Fibroblast of the aortic adventitia (primary cell): ENCODE measurements around the gene LENG8. TPM values are rescaled to one million over a fixed set of nuclear protein-coding genes. Genes with fewer than 3 reads are reported as not detected.

Experiments used
- DNase-seq: peaks from one replicate; pipeline ENCODE4 v3.0.0-alpha.2; 2010; ENCODE audit warnings: low read depth
- H3K4me3 ChIP-seq: 2 replicates; pipeline ENCODE4 v1.5.1; 2011; ENCODE audit warnings: low read depth, mild to moderate bottlenecking, control low read depth, low read length, moderate library complexity
- total RNA-seq: library from RNA; depleted of rRNA; stranded (reverse); fragments of >200 nt; gene quantifications from 2 replicates; pipeline ENCODE4 v1.2.3, GENCODE V29; 2012; ENCODE audit warnings: low replicate concordance
- TF ChIP-seq, protein P1 (sequence below): IDR thresholded peaks from 2 replicates; pipeline ENCODE4 v1.5.1; 2011; ENCODE audit warnings: mild to moderate bottlenecking, low read length, control low read depth, inconsistent platforms; ENCODE audit not compliant: insufficient read depth

LENG8 gene
- total RNA-seq, 1 donor: 41.7 TPM

DNA sequence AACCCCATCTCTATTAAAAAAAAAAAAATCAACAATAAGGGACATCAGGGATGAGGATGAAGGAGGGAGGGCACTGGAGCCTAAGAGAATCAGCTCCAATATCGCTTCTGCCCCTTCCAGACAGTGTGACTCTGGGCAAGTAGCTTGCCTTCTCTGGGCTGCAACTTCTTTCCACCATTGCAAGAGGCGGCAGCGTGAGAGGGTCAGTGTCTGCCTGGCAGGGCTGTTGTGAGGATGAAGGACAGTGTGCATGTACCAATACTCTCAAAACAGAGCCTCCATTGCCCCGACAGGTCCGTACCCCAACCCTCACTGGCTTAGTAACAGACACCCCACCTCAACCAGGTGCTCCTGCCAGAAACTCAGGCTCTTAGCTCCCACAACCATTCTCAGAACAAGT is 15.3 kb upstream of the LENG8 start:
- TF ChIP-seq, protein P1, sequence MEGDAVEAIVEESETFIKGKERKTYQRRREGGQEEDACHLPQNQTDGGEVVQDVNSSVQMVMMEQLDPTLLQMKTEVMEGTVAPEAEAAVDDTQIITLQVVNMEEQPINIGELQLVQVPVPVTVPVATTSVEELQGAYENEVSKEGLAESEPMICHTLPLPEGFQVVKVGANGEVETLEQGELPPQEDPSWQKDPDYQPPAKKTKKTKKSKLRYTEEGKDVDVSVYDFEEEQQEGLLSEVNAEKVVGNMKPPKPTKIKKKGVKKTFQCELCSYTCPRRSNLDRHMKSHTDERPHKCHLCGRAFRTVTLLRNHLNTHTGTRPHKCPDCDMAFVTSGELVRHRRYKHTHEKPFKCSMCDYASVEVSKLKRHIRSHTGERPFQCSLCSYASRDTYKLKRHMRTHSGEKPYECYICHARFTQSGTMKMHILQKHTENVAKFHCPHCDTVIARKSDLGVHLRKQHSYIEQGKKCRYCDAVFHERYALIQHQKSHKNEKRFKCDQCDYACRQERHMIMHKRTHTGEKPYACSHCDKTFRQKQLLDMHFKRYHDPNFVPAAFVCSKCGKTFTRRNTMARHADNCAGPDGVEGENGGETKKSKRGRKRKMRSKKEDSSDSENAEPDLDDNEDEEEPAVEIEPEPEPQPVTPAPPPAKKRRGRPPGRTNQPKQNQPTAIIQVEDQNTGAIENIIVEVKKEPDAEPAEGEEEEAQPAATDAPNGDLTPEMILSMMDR: no peak
- no peak for DNase-seq
- H3K4me3 ChIP-seq: no peak overlapping the region

DNA sequence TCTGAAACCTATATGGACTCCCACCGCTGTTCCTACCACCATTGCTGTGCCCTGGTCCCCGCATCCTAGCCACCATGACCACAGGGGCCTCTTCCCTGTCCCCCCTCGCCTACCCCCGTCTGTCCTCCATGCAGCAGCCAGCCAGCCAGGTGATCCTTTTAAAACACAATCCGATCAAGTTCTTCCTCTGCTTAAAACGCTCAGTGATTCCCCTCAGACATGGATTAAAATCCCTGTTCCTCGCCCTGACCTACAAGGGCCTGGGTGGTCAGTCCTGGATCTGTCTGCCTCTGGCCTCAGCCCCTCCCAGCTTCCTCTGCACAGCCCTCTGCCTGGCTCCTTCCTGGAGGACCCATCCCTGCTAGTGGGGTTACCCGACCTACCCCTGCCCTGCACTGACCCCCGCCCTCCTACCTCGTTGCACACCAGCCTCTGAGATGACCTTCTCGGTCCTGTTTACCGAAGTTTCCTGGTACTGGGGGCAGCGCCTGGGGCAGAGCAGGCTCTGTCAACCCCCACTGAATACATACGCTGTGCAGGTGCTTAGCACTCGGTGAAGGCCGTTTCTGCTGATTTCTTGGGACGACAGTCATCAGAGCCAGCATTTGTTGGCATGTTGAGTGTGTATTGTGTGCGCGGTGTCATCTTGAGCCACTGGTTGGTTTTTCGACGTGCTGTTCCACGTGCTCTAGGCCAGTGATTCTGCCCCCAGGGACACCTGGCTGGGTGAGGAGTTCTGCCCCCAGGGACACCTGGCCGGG is 14.7 kb upstream of the LENG8 start:
- TF ChIP-seq, protein P1: no peak
- no peak for DNase-seq
- no peak overlapping the region for H3K4me3 ChIP-seq

DNA sequence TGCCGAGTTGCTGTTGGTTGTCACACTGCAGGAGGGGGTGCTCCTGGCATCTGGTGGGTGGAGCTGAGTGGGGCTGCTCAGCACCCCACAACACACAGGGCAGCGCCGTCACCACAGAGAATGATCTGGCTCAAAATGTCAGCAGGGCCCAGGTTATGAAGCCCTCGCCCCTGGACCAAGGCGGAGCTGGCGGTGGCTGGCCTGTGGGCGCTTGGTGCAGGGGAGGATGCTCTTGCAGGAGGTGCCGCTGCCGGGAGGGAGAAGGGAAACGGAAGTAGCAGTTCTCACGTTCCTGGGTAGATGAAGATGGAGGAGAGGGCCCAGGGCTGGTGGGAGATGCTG is 14.2 kb upstream of the LENG8 start:
- DNase-seq: no peak
- TF ChIP-seq, protein P1: no peak
- no peak overlapping the region for H3K4me3 ChIP-seq

DNA sequence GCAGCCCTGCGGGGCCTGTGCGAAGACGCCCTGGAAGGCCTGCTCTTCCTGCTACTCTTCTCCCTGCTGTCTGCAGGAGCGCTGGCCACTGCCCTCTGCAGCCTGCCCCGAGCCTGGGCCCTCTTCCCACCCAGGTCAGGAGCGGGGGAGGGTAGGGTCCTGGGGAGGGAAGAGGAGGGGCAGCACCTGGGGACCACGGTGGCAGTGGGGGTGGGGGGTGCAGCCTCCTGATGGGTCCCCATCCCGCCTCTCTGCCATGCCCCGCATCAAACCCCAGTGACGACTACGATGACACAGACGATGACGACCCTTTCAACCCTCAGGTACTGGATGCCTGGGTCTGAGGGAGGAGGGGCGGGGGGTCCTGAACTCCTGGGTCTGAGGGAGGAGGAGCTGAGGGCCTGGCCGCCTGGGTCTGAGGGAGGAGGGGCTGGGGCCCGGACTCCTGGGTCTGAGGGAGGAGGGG is 13.4 kb upstream of the LENG8 start:
- no peak for DNase-seq

DNA sequence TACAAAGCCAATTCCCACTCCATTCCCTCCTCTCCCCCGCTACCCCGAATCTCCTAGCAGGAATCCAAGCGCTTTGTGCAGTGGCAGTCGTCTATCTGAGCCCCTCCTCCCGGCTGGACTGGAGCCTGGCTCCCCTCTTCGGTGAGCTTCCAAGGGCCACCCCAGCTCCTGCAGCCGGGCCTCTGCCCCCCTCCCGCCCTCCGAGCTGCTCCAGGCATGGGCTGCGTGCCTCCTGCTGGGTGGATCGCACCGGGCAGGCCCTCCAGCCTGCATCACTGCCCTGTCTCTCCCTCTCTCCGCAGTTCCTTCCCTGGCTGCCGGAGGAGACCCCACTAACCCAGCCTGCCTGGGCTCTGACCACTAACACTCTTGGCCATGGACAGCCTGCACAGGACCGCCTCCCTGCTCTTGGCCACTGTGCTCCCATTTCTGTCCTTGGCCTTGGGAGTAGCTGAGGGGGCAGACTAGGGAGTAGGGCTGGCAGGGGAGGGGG is 12.9 kb upstream of the LENG8 start:
- TF ChIP-seq, protein P1: no peak
- H3K4me3 ChIP-seq: no peak overlapping the region
- DNase-seq: no peak

More for the DNA sequence above, 13.4 kb upstream of the LENG8 start:
- TF ChIP-seq, protein P1: no peak
- H3K4me3 ChIP-seq: no peak overlapping the region

DNA sequence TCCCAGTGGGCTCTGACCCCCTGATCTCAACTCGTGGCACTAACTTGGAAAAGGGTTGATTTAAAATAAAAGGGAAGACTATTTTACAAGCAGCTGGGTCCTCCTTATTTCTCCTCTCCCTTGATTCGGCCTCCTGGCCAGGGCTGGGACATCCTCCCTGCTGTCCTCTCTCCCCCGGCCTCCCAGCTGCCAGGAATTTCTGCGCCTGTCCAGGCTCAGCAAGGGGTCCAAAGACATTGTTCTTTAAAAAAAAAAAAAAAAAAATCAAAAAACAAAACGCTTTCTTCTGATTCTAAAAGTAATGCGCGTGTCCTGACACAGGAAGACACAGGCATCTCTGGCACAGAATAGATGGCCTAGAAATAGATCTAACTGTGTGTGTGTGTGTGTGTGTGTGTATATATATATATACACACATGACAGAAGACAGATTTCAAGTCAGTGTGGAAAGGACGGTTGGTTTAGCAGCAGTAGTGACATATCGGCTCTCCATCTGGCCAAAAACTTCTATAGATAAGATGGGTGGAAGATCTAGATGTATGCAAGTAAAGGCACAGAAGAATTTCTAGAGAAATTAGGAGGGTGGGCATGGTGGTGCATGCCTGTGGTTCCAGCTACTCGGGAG is 12.3 kb upstream of the LENG8 start:
- H3K4me3 ChIP-seq: no peak overlapping the region
- no peak for DNase-seq
- TF ChIP-seq, protein P1: no peak
